ENCODE measurements around the gene HSH2D. TPM values are rescaled to one million over a fixed set of nuclear protein-coding genes. Genes with fewer than 3 reads are reported as not detected.
A peak's percentile ranks its signal among the peaks of the same experiment; 100 is the strongest.

The HSH2D gene
- total and polyA plus RNA-seq, 5 donors from 2014 or later = 8.8 to 45.5 (median 13.3) TPM

- H3K4me3 Mint-ChIP-seq = peak overlapping the region; percentile 86 to 92 (median 89)
- H3K36me3 Mint-ChIP-seq = peaks cover 20% of the 10 kb centered on the region
- H3K27ac Mint-ChIP-seq = peak overlapping the region in 2 of 3 donors; percentile 23 to 85
- H3K27me3 Mint-ChIP-seq = no peaks in the 10 kb centered on the region
- peaks cover 0 to 2% (median 0%) of the 10 kb centered on the region in 7 donors for H3K9me3 Mint-ChIP-seq
- ATAC-seq (ENCODE audit: low read depth in 2 of 2) (no peak), DNase-seq (no peak)
- Histone ChIP-seq H3K9me3 (ENCODE audit: control insufficient read depth in 2 of 2, low read length in 2 of 2) (no peaks in the 10 kb centered on the region), H3K4me1 (ENCODE audit: control insufficient read depth, insufficient read depth, low read length, poor library complexity, severe bottlenecking) (peaks cover 30% of the 10 kb centered on the region), H3K36me3 (ENCODE audit: control insufficient read depth, insufficient read depth, low read length) (peaks cover 31% of the 10 kb centered on the region), H3K27me3 (ENCODE audit: control insufficient read depth, insufficient read depth, low read length) (no peaks in the 10 kb centered on the region), H3K4me3 (ENCODE audit: low read depth, low read length) (no peak overlapping the region), H3K27ac (ENCODE audit: insufficient read depth, low read length, poor library complexity, severe bottlenecking) (peak overlapping the region; percentile 90)
- H3K4me1 Mint-ChIP-seq = peaks cover 11 to 48% (median 25%) of the 10 kb centered on the region in 4 donors
Observed at GRCh38 chr19:16199275-16199932, 55.9 kb downstream of the HSH2D start.

DNA sequence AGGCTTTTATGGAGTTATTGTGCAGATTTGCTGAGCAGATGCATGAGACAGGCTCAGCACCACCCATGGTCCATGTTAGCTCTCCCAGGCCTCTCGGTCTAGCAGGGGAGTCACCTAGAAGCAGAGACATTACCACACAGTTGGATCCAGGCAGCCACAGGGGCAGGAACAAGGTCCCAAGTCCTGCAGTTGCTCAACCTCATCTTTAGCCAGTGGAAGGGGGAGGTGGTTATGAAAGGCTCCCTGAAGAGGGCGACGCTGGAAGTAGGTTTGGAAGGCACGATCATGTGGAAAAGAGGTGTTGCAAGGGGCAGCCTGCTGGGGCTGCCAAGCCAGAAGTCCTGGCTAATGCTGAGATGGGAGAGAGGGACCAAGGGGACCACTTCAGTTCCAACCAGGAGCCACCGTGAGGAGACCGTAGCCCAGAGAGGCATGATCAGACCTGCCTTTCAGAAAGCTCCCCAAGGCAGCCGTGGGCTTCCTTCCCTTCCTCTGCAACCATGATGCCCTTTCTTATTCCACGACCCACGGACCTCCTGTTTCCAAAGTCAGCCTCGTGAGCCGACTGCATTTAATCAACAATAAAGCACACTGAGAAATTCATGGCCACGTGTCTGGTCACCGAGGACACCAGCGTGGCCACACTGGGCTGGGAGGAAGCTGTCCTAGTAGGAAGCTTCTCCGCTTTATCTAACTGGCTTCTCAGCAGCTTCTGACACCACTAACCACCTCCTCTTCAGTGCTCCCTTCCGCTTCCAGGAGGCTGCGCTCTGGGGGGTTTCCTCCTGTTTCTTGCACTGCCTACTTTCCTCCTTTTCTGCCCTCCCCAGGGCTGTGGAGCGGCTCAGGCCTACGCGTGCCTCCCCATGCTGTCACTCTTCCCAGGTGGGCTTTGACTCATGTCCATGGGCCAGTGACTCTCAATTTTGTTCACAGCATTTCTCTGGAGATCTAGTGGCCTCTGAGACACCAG is 56.8 kb downstream of the HSH2D start:
- Histone ChIP-seq H3K9me3 (ENCODE audit: control insufficient read depth in 2 of 2, low read length in 2 of 2) (no peaks in the 10 kb centered on the region), H3K27ac (ENCODE audit: insufficient read depth, low read length, poor library complexity, severe bottlenecking) (no peak overlapping the region), H3K4me1 (ENCODE audit: control insufficient read depth, insufficient read depth, low read length, poor library complexity, severe bottlenecking) (peaks cover 30% of the 10 kb centered on the region), H3K36me3 (ENCODE audit: control insufficient read depth, insufficient read depth, low read length) (peaks cover 36% of the 10 kb centered on the region), H3K27me3 (ENCODE audit: control insufficient read depth, insufficient read depth, low read length) (no peaks in the 10 kb centered on the region), H3K4me3 (ENCODE audit: low read depth, low read length) (no peak overlapping the region)
- peaks cover 11 to 48% (median 25%) of the 10 kb centered on the region in 4 donors for H3K4me1 Mint-ChIP-seq
- H3K36me3 Mint-ChIP-seq = peaks cover 20% of the 10 kb centered on the region
- no peak for ATAC-seq (ENCODE audit: low read depth in 2 of 2)
- H3K9me3 Mint-ChIP-seq = peaks cover 0 to 2% (median 0%) of the 10 kb centered on the region in 7 donors
- no peaks in the 10 kb centered on the region for H3K27me3 Mint-ChIP-seq
- H3K4me3 Mint-ChIP-seq = peak overlapping the region; percentile 38 to 86 (median 64)
- peak overlapping the region; percentile 8 to 78 (median 64) for H3K27ac Mint-ChIP-seq
- DNase-seq = no peak

- H3K27me3 Mint-ChIP-seq = no peaks in the 10 kb centered on the region
- H3K4me1 ChIP-seq (ENCODE audit: control insufficient read depth, insufficient read depth, low read length, poor library complexity, severe bottlenecking) = peaks cover 30% of the 10 kb centered on the region
- H3K4me3 Mint-ChIP-seq = peak overlapping the region in 3 of 4 donors; percentile 59 to 86 (median 70)
- H3K27ac ChIP-seq (ENCODE audit: insufficient read depth, low read length, poor library complexity, severe bottlenecking) = no peak overlapping the region
- peaks cover 11 to 48% (median 25%) of the 10 kb centered on the region in 4 donors for H3K4me1 Mint-ChIP-seq
- peak overlapping the region; percentile 8 to 78 (median 64) for H3K27ac Mint-ChIP-seq
- ATAC-seq (ENCODE audit: low read depth in 2 of 2) = no peak
- no peaks in the 10 kb centered on the region for H3K27me3 ChIP-seq (ENCODE audit: control insufficient read depth, insufficient read depth, low read length)
- no peak for DNase-seq
- H3K36me3 Mint-ChIP-seq = peaks cover 20% of the 10 kb centered on the region
- H3K9me3 ChIP-seq (ENCODE audit: control insufficient read depth in 2 of 2, low read length in 2 of 2) = no peaks in the 10 kb centered on the region
- no peak overlapping the region for H3K4me3 ChIP-seq (ENCODE audit: low read depth, low read length)
- peaks cover 36% of the 10 kb centered on the region for H3K36me3 ChIP-seq (ENCODE audit: control insufficient read depth, insufficient read depth, low read length)
- H3K9me3 Mint-ChIP-seq = peaks cover 0 to 2% (median 0%) of the 10 kb centered on the region in 7 donors
Observed at GRCh38 chr19:16201011-16201391, 57.5 kb downstream of the HSH2D start.

DNA sequence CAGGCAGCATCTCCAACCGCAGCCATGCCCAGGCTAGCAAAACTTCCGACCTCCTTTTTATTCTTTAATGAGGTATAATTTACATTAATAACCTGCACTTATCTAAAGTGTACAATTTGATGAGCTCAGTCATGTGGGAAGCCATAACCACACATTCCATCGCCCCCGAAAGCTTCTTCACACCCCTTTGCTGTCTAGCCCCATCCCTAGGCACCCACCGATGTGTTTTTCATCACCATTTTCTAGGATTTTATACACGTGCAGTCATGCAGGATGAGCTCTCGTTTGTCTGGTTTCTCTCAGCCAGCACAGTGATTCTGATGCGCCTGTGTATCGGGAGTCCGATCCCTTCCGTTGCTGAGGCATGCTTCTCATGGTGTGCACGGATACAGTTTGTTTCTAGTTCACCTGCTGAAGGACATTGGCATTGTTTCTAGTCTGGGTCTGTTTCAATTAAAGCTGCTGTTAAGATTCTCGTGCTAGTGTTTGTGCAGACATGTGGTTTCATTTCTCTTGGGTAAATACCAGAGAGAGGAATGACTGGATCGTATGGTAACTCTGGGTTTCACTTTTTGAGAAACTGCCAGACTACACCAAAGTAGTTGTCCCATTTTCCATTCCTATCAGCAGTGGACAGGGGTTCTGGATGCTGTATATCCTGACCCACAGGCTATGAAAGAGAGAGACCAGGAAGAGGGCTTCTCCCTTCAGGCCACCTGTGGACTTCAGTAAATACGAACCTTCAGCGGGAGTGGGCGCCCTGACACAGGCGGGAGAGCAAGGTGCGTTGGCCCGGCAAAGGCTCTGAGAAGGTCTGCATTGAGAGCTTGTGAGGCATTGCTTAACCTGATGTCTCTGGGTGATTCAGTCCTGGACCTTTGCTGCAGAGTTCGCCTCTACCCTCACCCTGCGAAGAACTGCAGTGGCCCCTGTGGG is 59.1 kb downstream of the HSH2D start:
- Histone ChIP-seq H3K4me3 (ENCODE audit: low read depth, low read length) (no peak overlapping the region), H3K4me1 (ENCODE audit: control insufficient read depth, insufficient read depth, low read length, poor library complexity, severe bottlenecking) (peaks cover 23% of the 10 kb centered on the region), H3K27me3 (ENCODE audit: control insufficient read depth, insufficient read depth, low read length) (no peaks in the 10 kb centered on the region), H3K9me3 (ENCODE audit: control insufficient read depth in 2 of 2, low read length in 2 of 2) (no peaks in the 10 kb centered on the region), H3K27ac (ENCODE audit: insufficient read depth, low read length, poor library complexity, severe bottlenecking) (no peak overlapping the region), H3K36me3 (ENCODE audit: control insufficient read depth, insufficient read depth, low read length) (peaks cover 36% of the 10 kb centered on the region)
- Mint-ChIP-seq H3K4me3 (peak overlapping the region; percentile 29 to 70 (median 48)), H3K27me3 (no peaks in the 10 kb centered on the region), H3K36me3 (peaks cover 27% of the 10 kb centered on the region), H3K27ac (peak overlapping the region in 2 of 3 donors; percentile 65 to 68), H3K9me3 (peaks cover 0 to 2% (median 0%) of the 10 kb centered on the region in 7 donors), H3K4me1 (peaks cover 6 to 44% (median 25%) of the 10 kb centered on the region in 4 donors)
- ATAC-seq (ENCODE audit: low read depth in 2 of 2) (no peak), DNase-seq (no peak)

DNA sequence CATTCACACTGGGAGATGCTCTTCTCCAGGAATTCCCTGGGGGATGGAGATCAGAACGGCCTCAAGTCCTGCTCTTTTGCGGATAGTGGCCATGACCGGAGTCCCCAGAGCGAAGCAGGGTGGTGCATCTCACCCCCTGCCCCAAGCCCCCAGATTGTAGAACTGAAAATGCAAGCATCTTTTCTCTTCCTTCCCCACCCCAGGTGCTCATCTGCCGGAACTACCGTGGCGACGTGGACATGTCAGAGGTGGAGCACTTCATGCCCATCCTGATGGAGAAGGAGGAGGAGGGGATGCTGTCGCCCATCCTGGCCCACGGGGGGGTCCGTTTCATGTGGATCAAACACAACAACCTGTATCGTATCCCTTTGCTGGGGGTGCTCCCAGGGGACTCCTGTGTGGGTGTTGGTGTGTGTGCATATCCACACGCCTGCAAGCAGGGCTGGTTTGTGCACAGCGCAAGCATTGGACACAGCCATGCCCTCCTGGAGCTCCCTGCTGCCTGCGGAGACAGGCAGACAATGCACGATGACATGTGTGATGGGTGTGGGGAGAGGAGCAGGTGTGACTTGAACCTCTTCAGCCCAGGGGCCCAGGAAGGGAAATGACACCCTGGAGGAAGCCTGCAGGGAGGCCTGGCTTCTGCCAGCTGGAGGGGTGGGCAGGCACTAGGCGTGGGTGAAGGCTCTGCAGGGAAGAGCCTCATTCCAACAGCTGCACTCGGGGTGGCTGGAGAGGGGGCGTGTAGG is 59.9 kb downstream of the HSH2D start:
- Histone ChIP-seq H3K36me3 (ENCODE audit: control insufficient read depth, insufficient read depth, low read length) (peaks cover 41% of the 10 kb centered on the region), H3K27ac (ENCODE audit: insufficient read depth, low read length, poor library complexity, severe bottlenecking) (no peak overlapping the region), H3K27me3 (ENCODE audit: control insufficient read depth, insufficient read depth, low read length) (no peaks in the 10 kb centered on the region), H3K9me3 (ENCODE audit: control insufficient read depth in 2 of 2, low read length in 2 of 2) (no peaks in the 10 kb centered on the region), H3K4me3 (ENCODE audit: low read depth, low read length) (no peak overlapping the region), H3K4me1 (ENCODE audit: control insufficient read depth, insufficient read depth, low read length, poor library complexity, severe bottlenecking) (peaks cover 16% of the 10 kb centered on the region)
- Mint-ChIP-seq H3K9me3 (peaks cover 0 to 2% (median 0%) of the 10 kb centered on the region in 7 donors), H3K27ac (peak overlapping the region in 1 of 3 donors; percentile 68), H3K27me3 (no peaks in the 10 kb centered on the region), H3K4me1 (peaks cover 5 to 49% (median 29%) of the 10 kb centered on the region in 4 donors), H3K36me3 (peaks cover 33% of the 10 kb centered on the region), H3K4me3 (peak overlapping the region in 1 of 4 donors; percentile 70)
- no peak for DNase-seq
- ATAC-seq (ENCODE audit: low read depth in 2 of 2) = no peak

GRCh38 chr19:16204005-16204294 is 60.5 kb downstream of the HSH2D start:
- DNase-seq (no peak), ATAC-seq (ENCODE audit: low read depth in 2 of 2) (no peak)
- H3K27ac Mint-ChIP-seq = no peak overlapping the region
- Histone ChIP-seq H3K4me1 (ENCODE audit: control insufficient read depth, insufficient read depth, low read length, poor library complexity, severe bottlenecking) (peaks cover 11% of the 10 kb centered on the region), H3K9me3 (ENCODE audit: control insufficient read depth in 2 of 2, low read length in 2 of 2) (no peaks in the 10 kb centered on the region), H3K4me3 (ENCODE audit: low read depth, low read length) (no peak overlapping the region), H3K27ac (ENCODE audit: insufficient read depth, low read length, poor library complexity, severe bottlenecking) (no peak overlapping the region), H3K36me3 (ENCODE audit: control insufficient read depth, insufficient read depth, low read length) (peaks cover 47% of the 10 kb centered on the region), H3K27me3 (ENCODE audit: control insufficient read depth, insufficient read depth, low read length) (no peaks in the 10 kb centered on the region)
- peaks cover 5 to 46% (median 29%) of the 10 kb centered on the region in 4 donors for H3K4me1 Mint-ChIP-seq
- no peaks in the 10 kb centered on the region for H3K27me3 Mint-ChIP-seq
- H3K4me3 Mint-ChIP-seq = no peak overlapping the region
- H3K9me3 Mint-ChIP-seq = peaks cover 0 to 2% (median 0%) of the 10 kb centered on the region in 7 donors
- peaks cover 34% of the 10 kb centered on the region for H3K36me3 Mint-ChIP-seq

Data from CD4-positive, CD25-positive, alpha-beta regulatory T cell (primary cell).